Measurements from ENCODE around the gene ZNF672.
A peak's percentile ranks its signal among the peaks of the same experiment; 100 is the strongest.
"Not testable (repeated sequence)": the region's sequence is repeated elsewhere in the genome, so short reads cannot be mapped to it uniquely, and the experiment has no call there.

The ZNF672 gene

DNA sequence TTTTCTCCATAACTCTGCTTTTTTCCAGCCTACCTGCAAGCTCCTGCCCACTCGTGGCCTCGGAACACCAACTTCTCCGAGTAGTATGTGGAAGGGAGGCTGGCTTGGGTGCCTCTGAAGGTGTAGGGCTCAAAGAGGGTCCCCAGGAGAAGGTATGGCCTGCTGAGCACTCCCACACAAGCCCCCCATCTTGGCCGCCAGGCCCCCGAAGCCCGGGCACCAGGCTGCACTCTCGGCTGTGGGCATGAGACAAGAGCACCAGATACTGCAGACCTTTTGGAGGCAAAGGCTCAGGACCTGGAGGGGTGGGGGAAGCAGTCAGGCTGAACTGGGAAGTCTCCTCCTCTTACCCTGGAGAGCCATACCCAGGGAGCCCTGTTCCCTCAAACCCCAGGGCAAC, 19.2 kb downstream of the ZNF672 start:
- no peak for DNase-seq

DNA sequence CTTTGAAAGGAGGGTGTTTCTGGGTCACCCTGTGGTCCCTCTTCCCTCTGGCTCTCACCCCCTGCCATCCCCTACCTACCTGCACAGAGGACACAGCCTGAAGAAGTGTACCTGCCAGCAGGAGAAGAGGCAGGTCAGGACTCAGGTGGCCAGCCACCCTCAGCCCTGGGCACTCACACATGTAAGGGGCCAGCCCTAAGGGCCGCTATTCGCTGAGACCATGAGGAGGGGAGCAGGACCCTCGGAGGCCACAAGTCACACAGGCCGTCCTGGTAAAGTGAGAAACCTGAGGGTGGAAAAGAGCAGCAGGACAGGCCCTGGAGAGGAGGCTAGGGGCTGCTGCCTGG, 19.7 kb downstream of the ZNF672 start:
- no peak for DNase-seq

DNA sequence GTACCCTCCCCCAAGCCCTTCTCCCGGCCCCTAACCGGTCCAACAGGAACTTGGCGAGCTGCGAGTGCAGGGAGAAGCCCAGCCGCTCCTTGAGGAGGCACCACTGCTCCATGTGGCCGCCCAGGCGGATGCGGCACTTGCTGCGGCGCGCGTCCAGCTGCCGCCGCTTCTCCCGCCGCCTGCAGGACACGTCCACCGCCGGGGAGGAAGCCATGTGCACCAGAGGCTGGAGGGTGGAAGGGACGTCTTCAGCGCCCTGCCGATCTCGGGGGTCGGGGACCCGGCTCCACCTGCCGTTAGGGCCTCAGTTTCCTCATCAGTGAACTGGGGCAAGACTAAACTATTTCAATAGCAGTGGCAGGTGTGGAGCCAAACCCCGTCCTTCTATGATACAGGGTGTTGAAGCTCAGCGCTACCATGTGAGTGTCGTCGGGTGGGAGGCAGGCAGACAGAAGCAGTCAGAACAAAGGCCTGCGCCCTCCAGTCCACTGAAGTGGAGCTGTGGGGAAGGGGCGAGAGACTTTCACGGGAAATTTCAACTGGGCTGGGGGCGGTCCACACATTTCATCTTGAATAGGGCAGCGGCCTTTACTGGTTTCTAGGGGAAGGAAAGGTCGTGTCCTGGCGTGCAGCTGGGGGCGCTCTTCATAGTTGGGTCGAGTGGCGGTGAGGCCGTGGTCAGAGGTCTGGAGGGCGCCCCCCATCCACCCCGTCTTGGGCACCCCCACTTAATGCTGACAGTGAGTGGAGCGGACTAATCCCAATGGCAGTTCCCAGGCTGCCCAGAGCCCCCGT, 20.3 kb downstream of the ZNF672 start:
- DNase-seq: peak; percentile 89

DNA sequence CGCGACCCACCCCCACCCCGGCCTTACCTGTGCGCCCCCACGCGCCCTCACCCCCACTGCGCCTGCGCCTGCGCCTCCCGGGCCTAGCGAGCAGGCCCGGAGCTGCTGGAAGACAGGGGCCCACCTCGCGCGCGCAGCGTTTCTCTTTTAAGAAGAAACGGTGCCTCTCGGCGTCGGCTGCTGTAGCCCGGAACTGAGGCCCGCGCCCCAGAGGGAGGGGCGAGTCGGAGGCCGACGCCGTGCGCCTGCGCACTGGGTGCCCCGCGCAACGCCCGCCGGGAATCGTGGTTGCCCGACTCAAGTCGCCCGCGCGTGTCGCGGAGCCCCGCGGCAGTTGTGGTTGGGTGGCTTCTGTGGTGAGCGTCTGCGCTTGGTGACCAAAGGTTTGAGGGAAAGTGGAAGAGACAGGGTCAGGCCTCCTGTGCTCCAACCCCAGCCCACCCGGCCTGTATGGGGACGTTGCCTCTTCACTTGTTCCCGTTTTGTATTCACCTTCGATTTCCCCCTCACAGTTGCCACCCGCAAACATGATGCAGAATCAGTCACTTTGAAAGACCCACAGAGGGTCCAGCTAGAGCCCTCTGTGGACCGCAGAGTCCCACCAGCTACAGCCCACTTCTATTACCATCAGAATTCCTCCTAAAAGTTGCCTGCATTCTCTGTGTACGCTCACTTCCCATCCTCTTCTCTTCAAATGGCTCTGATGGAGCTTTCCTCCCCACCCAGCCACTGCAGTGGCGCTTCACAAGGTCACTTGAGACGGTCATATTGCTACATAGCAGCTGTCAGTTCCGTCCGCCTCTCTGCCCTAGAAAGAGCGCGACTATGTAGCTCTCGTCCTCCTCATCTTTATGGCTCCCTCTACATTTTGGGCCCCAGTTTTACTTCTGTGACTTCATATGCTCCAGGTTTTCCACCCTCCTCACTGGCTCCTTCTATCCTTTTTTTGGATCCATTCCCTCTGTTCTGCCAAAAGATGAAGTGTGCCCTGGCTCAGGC, 21.2 kb downstream of the ZNF672 start, which contains the start of gene ZNF692:
TSS of gene ZNF692 (minus strand) at position 195 of the 999 bp plus-strand sequence. CDS start 776 bp downstream, outside the sequence.
- peak; percentile 96 for DNase-seq

DNA sequence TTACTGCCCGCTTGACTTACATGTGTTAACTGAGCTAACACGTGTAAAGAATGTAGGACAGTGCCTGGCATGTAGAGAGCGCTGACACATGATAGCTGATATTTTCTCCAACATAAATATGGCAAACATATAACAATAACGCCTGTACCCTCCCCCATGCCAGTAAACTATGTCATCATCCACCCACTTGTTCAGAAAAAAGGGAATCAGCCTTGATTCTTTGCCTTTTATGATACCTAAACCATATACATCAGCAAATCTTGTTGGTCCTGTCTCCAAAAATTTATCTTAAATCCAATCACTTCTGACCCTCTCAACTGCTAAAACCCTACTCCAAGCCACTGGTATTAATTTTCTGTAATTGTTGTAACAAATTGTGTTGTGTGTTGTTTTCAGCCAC, 22.0 kb downstream of the ZNF672 start:
- no peak for DNase-seq

DNA sequence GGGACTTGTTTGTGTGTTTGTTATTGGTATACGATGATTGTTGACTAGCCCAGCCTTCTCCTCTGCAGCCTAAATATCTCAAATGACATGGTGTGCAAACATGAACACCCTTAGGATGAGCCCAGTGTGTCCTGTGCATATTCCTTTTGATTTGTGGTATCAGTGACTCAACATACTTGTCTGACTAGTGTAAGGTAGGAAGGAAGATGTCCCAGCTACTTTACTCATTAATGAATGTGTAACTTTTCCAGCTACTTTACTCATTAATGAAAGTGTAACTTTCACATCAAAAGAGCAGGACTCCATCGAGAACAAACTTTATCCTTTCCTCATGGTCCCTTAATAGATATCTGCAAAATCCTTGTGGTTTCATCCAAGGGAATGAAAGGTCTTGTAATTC, 23.6 kb downstream of the ZNF672 start:
- no peak for DNase-seq

DNA sequence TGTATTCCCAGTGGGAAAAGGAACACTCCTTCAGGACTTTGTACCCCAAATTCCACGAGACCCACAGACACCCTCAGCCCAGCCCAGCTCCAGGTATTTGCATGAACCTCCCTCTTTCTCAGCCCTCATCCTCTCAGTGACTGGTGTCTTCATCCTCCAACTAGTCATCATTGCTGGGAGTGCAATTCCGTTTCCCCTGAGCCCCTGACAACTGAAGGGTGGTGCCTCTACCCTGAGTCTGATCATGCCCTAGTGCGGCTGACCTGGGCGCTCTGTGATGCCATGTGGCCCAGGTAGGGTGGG, 24.6 kb downstream of the ZNF672 start:
- no peak for DNase-seq

DNA sequence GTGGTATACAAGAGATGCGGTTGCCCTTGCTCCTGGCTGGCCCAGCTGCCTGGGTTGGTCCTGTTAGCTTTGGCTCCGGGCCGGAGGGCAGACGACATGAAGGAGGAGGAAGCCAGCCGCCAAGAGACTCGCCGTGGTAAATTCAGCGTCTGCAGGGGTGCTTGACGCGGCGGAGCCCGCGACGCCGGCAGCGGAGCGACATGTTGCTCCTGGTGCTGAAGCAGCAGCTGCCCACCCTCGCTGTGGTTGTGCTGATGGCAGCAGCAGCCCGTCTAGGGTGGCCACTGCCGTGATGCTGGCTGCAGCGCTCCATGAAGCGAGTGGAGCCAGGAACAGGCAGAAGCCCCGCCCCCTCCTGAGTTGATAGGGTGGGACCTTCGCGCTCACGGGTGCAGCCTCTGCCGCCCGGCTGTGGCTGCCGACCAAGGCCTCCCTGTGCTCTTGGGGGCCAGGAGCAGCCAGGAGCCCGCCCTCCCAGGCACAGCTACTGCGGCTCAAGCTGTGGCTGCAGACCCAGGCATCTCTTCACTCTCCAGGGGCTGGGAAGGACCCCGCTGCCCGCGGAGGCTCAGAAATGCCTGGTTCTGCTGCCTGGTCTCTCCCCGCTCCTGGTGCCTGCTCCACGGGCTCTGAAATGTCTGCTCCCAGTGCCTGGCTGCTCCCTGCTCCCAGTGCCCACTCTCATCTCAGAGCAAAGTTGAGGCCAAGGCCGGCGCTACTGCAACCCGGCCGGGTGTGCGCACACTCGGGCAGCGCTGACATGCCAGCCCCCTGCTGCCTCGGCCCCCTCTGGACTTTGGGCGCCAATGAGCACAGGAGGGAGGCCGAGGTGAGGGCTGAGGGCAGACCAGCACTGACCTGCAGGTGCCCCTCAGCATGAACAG, 25.2 kb downstream of the ZNF672 start:
- DNase-seq: peak; percentile 95

DNA sequence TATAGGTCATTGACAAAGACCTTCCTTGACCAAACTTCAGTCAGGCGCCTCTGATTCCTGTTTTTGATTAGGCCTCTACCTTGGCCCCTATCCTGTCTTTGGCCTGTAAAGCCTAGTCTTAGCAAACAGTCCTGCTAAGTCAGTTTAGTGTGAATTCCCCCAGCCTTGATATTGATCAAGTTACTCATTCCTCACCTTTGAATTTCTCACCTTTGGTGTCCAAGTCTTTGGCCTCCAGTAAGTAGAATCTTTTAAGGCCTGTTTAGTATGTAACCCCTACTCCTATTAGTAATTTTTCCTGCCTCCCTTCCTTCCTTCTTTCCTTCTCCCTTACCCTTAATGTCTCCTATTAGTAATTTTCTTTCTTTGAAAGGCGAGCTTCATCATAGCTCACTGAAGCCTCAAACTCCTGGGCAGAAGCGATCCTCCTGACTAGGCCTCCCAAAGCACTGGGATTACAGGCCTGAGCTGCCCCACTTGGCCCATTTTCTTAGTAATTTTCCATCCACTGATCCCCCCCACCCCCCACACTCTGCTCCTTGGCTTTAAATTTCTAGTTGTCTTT, 33.9 kb downstream of the ZNF672 start:
- no peak for DNase-seq

DNA sequence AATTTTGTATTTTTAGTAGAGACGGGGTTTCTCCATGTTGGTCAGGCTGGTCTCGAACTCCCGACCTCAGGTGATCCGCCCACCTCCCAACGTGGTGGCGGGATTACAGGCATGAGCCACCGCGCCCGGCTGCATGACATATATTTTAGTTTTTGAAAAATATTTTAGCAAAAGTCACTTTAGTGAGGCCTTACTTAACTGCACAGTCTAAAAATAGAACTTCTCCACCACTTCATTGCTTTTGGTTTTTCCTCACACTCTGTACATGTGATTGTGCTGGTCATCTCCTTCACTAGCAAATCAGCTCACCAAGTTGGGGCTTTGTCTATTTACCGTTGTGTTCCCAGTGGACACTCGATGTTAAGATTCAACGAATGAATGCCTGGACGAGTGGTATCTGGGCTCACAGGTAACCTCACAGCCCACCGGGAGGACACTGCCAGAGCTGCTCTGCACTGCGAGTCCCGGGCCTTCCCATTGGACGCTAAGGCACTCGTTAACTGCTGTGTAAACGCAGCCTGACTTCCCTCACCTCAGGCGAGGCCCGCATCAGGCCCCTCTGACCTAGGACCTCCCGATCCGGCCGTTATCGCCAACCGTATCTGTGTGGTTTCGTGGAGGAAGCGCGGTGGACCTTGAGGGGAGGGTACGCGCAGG, 34.9 kb downstream of the ZNF672 start:
- peak; percentile 80 for DNase-seq

DNA sequence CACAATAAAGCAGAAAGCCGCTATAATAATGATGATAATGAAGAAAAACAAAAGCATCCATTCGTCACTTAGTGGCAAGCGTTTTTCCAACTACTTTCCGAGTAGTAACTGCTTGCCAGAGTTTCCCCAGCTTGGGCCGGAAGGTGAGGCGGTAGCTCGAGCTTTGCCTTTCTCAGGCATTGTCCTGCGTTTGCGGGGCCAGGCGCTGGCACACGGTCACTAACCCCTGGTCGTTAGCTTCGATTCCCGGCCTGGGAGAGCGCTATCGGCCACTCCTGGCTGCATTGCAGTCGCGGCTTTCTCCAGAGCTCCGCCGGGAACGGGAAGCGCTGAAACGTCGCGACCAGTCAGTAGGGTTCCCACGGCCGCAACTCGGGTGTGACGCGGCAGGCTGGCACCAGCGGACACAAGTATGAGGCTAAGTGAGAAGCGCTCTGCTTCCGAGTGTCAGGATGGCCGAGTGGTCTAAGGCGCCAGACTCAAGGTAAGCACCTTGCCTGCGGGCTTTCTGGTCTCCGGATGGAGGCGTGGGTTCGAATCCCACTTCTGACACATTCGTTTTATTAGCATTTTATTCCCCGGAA, 35.5 kb downstream of the ZNF672 start:
- DNase-seq: peak; percentile 98

DNA sequence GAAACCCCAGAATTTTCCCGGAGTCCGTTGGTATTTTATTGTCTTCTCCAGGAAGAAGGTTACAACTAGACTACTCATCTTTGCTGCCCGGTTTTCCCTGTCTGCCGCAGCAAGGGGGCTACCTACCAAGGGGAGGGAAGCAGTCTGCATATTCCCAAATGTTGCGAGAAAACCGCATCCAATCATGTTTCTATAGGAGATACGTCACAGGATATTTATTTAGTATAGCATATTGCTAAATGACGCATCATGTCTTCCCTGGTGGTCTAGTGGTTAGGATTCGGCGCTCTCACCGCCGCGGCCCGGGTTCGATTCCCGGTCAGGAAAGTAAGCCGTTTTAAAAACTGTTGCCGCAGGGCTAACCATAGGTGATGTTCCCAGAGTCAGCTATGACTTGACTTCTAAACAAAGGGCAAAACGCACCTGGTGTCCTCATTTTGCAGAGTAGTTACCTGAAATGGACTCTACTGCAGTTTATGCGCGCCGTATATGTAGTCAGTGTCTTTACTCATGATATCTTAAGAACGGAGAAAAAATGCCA, 36.0 kb downstream of the ZNF672 start:
- DNase-seq: peak; percentile 98

DNA sequence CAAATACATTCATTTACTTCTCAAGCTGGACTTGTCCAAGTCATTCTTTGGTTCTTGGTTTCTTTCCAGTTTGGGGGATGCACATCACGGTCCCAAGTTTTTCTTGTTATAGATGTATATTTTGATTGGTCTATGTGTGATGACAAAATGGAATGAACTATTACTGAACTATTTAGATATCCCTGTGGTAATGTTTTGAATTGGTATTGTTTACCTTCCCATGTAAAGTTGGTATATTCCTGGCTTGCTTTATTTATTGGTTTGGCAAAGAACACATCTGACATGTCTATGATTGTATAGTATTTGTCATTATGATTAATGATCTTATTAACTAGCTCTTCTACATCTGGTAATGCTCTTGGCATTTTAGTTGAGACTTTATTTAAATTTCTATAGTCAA, 43.2 kb downstream of the ZNF672 start:
- DNase-seq: no peak

DNA sequence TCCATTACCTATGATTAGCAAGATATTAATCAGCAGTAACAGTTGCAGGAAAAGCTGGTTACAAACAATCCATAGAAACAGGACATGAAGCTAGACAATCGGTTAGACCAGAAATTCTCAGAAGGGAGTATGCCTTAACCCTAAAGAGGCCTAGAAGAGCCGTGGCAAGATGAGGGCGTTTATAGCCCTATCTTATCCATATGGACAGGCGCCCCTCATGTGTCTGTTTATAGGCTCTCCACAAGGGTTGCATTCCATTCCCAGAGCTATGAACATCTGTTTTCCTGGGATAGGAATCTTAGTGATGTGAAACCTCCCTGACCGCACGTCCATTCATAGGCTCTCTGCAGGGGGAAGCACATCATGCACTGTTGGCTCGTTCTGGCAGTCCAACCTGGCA, 44.4 kb downstream of the ZNF672 start:
- not testable (repeated sequence) for DNase-seq

DNA sequence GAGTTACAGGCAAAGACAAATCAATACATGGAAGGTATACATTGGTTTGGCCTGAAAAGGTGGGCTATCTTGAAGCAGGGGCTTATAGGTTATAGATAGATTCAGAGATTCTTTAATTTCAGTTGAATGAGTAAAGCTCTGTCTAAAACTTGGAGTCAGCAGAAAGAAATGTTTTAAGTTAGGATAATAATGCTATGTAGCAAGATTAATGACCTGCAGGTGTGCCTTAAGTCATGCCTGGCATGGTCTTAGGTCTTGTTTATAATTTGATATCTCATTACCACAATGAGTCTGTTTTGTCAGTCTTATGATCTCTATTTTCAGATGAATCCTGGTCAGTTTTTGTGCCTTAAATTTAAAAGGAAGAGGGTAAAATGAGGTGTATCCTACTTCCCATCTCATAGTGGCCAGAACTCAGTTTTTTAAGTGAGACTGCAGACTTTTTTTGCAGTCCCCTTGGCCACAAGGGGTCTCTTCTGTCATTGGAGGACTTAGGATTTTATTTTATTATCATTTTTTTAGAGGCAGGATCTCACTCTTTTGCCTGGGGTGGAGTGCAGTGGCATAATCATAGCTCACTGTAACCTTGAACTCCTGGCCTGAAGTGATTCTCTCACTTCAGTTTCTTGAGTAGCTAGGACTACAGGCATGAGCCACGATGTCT, 46.7 kb downstream of the ZNF672 start:
- DNase-seq: no peak

DNA sequence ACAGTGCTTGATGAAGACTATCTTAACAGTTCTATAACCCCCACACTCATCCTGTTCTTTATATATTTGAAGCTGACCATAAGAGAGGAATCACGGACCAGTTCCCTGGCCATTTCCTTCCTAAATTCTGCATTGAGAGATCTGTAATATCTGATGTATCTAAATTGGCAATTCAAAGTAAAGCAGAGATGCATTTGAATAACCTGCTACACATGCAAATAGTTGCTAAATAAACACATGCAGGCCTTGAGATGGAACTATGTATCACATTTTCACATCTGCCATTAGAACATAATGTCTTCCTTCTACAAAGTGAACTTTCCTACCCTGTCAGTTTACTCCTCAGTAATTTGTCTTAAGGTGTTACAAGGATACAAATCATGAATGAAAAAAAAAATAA, 47.6 kb downstream of the ZNF672 start:
- DNase-seq: no peak

DNA sequence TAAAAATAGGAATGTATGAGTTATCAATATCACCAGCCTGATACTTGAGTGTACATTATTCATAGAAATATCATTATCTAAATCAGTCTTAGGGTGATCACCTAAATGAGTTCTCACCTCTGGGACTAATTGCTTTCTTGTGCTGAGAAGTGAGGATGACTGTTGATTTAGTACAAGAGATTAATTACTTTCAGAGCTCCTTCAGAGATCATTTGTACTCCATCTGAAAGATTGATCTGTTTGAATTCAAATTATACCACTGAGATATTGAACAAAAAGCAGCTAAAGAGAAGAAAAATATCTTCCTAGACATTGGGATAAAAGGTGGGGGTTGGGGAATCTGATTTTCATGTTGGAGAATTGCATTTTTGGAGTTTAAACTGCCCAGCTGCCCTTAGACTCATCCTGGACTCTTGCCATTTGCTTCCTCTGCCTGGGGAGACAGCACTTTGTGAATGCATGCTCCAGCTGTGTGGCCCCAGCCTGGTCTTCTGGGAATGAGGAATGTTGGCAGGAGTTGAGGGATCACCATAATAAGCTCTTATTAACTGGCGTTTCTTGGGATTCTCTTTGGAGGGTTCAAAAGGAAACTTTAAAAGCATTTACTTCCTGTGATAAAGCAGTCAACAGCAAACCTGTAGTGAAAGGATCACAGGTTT, 48.3 kb downstream of the ZNF672 start:
- DNase-seq: no peak

DNA sequence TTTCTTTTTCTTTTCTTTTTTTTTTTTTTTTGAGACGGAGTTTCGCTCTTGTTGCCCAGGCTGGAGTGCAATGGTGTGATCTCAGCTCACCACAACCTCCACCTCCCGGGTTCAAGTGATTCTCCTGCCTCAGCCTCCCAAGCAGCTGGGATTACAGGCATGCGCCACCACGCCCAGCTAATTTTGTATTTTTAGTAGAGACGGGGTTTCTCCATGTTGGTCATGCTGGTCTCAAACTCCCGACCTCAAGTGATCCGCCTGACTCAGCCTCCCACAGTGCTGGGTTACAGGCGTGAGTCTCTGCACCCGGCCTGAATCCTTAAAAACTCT, 51.9 kb downstream of the ZNF672 start:
- DNase-seq: not testable (repeated sequence)

DNA sequence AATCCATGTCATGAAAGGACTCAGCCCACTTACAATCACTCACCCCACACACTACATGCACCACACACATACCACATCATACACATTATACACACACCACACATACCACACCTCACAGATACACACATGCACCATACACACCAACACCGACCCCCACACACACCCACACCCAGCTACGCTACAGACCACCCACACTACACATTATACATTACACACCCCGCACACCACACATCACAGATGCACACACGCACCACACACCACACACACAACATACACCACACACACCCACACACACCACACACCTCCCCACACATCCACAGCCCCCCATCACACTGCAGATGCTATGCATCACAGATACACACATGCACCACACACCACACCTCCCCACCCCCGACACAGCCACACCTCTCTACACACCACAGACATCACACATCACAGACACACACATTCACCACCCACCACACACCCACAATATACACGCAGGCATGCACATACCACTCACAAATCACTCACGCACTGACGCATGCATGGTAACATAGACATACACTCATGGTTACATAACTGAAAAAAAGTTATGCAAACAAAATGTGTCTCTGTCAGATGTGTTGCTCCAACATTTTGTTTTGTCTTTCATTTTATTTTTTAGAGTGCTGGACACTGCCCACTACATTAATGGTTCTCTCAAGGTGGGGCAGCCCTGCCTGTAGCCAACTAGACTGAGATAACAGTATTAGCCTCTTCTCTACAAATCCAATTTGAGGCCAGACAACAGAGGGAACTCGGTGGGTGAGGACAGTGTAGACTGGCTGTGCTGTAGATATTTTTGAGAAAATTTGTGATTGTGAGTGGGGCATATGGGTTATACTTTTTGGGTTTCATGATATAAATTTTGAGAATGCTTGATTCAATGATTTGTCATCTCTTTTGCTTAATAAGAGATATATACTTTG, 52.8 kb downstream of the ZNF672 start:
- DNase-seq: no peak
